A673 (cell line): ENCODE measurements around the gene SHROOM3.

Experiments
- CTCF ChIP-seq: fragments of 300-800, 200-600 bp; sonication (generic); conservative IDR thresholded peaks from 2 replicates; pipeline ENCODE4 v1.5.1; 2017; ENCODE audit warnings: low read depth, mild to moderate bottlenecking, antibody characterized with exemption, low read length, moderate library complexity, mixed read lengths
- EZH2 ChIP-seq: fragments of 200-600 bp; sonication (generic); IDR thresholded peaks from 2 replicates; pipeline ENCODE4 v1.6.1; 2017; ENCODE audit warnings: borderline replicate concordance, low read depth, mild to moderate bottlenecking, mixed read lengths, antibody characterized with exemption, low read length; ENCODE audit not compliant: poor library complexity, severe bottlenecking

GRCh38 chr4:76791479-76791878, 356.4 kb downstream of the SHROOM3 start:
- TF ChIP-seq CTCF (no peak), EZH2 (no peak)
